Measurements from ENCODE around the gene TSPAN14.
"Not testable (repeated sequence)": the region's sequence is repeated elsewhere in the genome, so short reads cannot be mapped to it uniquely, and the experiment has no call there.

TSPAN14 gene

GRCh38 chr10:80474941-80475340 lies 20.8 kb downstream of the TSPAN14 start:
- no peak for DNase-seq (ENCODE audit: low read depth)
- no peak for TF ChIP-seq MYC (IDR thresholded peaks at IDR 0.05; ENCODE audit: low read depth, low read length)
- no peak for TF ChIP-seq MAX (IDR thresholded peaks at IDR 0.05; ENCODE audit: low read depth, low read length)
- no peak for TF ChIP-seq CTCF (IDR thresholded peaks at IDR 0.05; ENCODE audit: low read depth, low read length)
- TF ChIP-seq POLR2A (IDR thresholded peaks at IDR 0.05; ENCODE audit: extremely low read depth, insufficient read length): no peak
- H3K4me3 ChIP-seq (ENCODE audit: low read depth, low read length): no peak overlapping the region

GRCh38 chr10:80475641-80476040 lies 21.5 kb downstream of the TSPAN14 start:
- not testable (repeated sequence) for H3K4me3 ChIP-seq (ENCODE audit: low read depth, low read length); DNase-seq (ENCODE audit: low read depth)

- no peak for DNase-seq (ENCODE audit: low read depth)
- no peak overlapping the region for H3K4me3 ChIP-seq (ENCODE audit: low read depth, low read length)
- TF ChIP-seq MAX (IDR thresholded peaks at IDR 0.05; ENCODE audit: low read depth, low read length) (no peak), CTCF (IDR thresholded peaks at IDR 0.05; ENCODE audit: low read depth, low read length) (no peak), MYC (IDR thresholded peaks at IDR 0.05; ENCODE audit: low read depth, low read length) (no peak)
Measured at GRCh38 chr10:80476685-80477084, 22.6 kb downstream of the TSPAN14 start.

GRCh38 chr10:80477813-80478212 lies 23.7 kb downstream of the TSPAN14 start:
- no peak for DNase-seq (ENCODE audit: low read depth)
- TF ChIP-seq POLR2A (IDR thresholded peaks at IDR 0.05; ENCODE audit: extremely low read depth, insufficient read length) (no peak), CTCF (IDR thresholded peaks at IDR 0.05; ENCODE audit: low read depth, low read length) (no peak), MYC (IDR thresholded peaks at IDR 0.05; ENCODE audit: low read depth, low read length) (no peak), MAX (IDR thresholded peaks at IDR 0.05; ENCODE audit: low read depth, low read length) (no peak)
- no peak overlapping the region for H3K4me3 ChIP-seq (ENCODE audit: low read depth, low read length)

GRCh38 chr10:80480373-80480772 lies 26.3 kb downstream of the TSPAN14 start:
- not testable (repeated sequence) for DNase-seq (ENCODE audit: low read depth)

GRCh38 chr10:80480852-80481251 lies 26.7 kb downstream of the TSPAN14 start:
- no peak overlapping the region for H3K4me3 ChIP-seq (ENCODE audit: low read depth, low read length)
- TF ChIP-seq CTCF (IDR thresholded peaks at IDR 0.05; ENCODE audit: low read depth, low read length) (no peak), POLR2A (IDR thresholded peaks at IDR 0.05; ENCODE audit: extremely low read depth, insufficient read length) (no peak)

More at GRCh38 chr10:80480373-80480772, 26.3 kb downstream of the TSPAN14 start:
- H3K4me3 ChIP-seq (ENCODE audit: low read depth, low read length): not testable (repeated sequence)

GRCh38 chr10:80484243-80484642 lies 30.1 kb downstream of the TSPAN14 start:
- DNase-seq (ENCODE audit: low read depth): peak; percentile 44
- no peak overlapping the region for H3K4me3 ChIP-seq (ENCODE audit: low read depth, low read length)
- TF ChIP-seq MAX (IDR thresholded peaks at IDR 0.05; ENCODE audit: low read depth, low read length) (no peak), POLR2A (IDR thresholded peaks at IDR 0.05; ENCODE audit: extremely low read depth, insufficient read length) (no peak), MYC (IDR thresholded peaks at IDR 0.05; ENCODE audit: low read depth, low read length) (no peak), CTCF (IDR thresholded peaks at IDR 0.05; ENCODE audit: low read depth, low read length) (no peak)

More at GRCh38 chr10:80480852-80481251, 26.7 kb downstream of the TSPAN14 start:
- DNase-seq (ENCODE audit: low read depth): no peak

All from NB4 (cell line).